HG02642 (cell line): ENCODE data around the gene TPGS2.
"Not testable (repeated sequence)": the region's sequence is repeated elsewhere in the genome, so short reads cannot be mapped to it uniquely, and the experiment has no call there.

ENCODE experiments used
- ATAC-seq: cut with Tn5 transposase; IDR thresholded peaks from one replicate; pipeline ENCODE4 v1.9.1; 2021; ENCODE audit warnings: mild to moderate bottlenecking; ENCODE audit not compliant: unreplicated experiment, poor library complexity

TPGS2 gene

DNA sequence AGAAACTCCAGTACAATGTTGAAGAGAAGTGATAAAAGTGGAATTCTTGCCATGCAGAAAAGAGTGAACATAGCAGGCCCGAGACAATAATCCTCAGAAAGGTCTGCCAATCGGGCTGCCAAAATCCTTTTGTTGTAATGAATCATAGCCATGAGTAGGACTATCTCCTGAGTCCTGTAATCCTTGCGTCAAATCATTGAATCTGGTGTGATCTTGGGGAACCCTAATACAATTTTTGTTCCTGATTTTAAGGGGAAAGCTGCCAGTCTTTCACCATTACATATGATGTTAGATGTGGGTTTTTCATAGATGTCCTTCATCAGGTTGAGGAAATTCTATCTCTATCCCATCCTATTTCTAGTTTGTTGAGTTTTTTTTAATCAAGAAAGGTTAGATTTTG lies 2.2 kb downstream of the TPGS2 start:
- no peak for ATAC-seq

DNA sequence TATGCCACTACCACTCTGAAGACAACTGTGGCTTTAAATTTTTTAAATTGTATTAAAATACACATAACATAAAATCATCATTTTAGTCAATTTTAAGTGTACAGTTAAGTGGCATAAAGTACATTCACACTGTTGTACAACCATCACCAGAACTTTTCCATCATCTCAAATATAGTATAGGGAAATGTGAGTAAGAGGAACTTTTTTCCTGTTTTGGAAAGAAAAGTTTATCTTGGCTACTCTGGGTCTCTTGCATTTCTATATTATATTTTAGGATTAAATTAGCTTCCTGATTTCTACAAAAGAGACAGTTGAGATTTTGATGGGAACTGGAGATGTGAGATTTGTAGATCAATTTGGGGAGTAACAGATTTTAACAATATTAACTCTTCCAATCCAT lies 3.3 kb downstream of the TPGS2 start:
- no peak for ATAC-seq

DNA sequence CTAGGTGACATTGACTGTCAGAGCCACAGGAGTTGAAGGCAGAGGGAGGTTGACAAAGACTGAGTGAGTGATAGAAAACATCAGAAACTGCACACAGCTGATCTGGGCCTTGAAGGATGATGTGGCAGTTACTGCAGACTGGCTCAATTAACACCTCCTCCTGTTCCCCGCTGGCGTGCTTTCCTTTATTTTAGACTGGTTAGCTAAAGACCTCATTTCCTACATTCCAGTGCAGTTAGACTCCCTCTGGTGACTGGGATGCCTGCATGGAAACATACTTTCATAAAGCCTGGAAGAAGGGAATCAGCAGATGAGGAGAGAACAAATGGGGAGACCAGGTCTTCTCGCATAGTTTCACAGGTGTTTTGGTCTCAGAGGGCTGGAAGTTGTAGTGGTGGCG lies 7.1 kb downstream of the TPGS2 start:
- ATAC-seq, result no peak

DNA sequence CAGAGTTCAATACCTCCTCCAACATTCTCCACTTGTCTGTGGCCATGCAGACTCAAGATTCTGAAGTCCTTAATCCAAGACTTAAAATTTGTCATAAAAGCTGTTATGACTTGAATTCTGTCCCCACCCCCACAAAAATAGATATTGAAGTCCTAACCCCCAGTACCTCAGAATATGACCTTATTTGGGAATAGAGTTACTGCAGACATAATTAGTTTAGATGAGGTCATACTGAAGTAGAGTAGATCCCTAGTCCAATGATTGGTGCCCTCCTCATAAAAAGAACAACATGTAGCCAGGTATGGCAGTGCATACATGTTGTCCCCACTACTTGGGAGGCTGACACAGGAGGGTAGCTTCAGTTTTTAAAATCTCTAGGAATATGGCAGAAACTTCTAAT lies 9.2 kb downstream of the TPGS2 start:
- no peak for ATAC-seq

DNA sequence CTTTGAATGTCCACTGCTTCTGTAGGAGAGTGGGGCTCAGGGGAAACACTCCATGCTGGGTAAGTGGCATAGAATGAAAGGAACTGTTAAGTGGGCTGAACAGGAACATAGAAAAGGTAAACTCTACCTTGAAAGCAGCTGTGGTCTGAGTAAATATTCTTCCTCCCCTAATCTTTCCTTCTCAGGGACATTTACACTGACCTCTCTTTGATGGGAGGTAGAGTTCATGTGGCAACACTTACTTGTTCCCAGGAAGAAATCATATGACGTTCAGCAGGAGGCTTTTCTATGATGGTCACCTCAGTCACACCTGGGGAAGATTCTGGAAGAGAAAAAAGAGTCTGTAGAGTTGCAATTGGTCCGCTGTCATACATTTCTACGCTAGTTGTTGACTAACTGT lies 10.2 kb downstream of the TPGS2 start:
- no peak for ATAC-seq

DNA sequence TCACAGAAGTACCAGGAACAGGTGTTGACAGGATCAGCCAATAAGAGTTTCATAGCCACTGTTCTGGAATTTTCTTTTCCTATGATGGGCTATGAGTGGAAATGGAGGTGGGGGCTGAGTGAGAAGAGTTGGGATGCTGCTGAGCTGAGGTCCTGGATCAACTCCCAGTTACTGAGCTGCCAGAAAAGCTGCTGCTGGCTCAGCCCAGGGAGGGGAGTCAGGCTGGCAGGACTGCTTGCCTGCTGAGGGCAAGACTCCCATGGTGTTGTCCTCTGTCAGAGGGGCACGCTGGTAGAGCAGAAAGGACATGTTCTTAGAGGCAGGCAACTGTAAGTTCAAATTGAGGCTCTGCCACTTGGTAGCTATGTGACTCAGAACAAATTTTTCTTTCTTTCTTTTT lies 11.8 kb downstream of the TPGS2 start:
- no peak for ATAC-seq

DNA sequence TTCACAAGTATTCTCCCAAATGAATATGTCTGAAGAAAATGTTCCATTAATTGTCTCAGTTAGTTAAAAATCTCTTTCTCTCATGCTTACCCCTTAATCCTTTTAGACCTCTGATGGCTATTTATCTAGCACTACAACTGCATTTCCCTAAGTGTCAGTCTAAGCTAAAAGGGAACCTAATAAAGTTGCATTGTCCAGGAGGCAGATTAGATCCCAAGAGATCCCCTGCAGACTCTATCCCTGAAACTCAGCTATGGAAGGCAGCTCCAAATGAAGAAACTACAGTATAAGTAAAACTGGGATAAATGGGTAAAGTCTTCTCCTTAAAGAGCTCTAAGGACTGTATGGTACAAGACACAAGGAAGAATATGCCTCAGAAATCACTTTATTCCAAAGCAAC lies 12.7 kb downstream of the TPGS2 start:
- not testable (repeated sequence) for ATAC-seq

DNA sequence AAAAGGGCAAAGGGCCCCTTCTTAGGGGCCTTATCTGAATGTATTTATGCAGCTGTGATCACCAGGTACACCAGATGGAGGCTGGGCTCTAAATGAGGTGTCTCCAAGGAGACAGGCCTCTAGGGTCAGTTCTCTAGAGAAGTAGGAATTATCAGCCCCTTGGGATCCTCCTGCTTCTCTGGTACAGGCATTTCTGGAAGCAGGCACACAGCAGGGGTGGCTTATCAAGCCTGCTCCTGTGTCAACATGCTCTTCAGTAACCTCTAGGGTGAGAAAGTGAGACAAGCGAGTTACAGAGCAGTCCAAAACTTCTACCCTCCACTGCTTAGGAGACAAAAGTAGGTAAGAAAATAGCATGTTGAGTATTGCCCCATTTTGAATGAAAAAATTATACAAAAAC lies 13.8 kb downstream of the TPGS2 start:
- no peak for ATAC-seq

DNA sequence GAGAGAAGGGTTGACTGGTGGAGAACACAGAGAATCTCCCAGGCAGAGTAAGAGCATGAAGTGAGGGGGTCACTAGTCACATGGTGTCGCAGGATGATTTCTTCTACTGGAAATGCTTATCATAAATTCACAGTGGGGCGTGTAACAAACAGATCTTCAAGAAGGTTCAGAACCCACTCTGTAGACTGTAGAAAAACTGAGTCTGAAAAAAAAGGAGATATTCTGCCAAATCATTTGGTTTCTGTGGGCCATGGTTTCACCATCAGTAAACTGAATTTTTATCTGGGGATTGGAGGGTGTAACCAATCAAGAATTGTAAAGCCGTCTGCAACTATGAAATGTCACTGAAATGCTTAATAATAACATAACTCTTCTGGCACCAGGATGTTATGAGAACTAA lies 15.0 kb downstream of the TPGS2 start:
- ATAC-seq, result no peak

DNA sequence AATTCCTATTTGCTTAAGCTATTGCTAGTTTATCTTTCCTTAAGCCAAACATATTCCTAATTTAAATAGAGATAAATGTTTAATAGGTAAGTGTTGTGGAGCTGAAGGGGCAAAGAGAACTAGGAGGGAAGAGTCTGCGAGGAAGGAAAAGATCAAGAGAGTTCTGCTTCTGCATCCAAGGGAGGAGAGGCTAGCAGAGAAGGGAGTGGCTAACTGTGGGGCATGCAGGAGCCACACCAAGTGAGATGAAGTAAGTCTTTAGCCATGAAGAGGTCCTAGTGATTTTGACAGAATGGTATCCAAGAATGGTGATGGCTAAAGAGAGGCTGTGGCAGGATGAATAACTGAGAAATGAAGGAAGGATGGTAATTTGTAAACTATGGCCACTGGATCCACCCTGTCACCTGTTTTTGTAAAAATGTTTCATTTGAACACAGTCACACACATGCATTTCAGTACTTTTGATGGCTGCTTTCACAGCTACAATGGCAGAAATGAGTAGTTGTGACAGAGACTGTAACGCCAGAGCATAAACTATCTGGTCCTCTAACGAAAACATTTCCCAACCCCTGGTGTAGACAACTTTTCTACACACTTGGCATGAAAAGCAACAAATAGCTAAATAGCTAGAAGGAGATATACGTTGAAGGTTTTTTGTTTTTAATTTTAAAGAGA lies 15.6 kb downstream of the TPGS2 start:
- no peak for ATAC-seq

DNA sequence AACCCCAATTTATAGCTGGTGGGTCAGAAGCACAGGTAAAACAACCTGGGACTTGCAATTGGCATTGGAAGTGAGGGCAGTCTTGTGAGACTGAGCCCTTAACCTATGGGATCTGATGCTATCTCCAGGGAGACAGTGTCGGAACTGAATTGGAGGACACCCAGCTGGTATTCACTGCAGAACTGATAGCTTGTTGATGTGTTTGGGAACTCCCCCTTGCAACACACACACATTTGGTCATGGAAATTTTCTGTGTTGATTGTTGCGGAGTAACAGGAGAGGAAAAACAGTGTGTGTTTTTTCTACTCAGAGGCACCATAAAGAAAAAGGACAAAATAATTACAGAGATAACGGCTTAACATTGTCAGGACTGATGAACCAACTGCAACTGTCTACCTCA lies 16.1 kb downstream of the TPGS2 start:
- no peak for ATAC-seq

DNA sequence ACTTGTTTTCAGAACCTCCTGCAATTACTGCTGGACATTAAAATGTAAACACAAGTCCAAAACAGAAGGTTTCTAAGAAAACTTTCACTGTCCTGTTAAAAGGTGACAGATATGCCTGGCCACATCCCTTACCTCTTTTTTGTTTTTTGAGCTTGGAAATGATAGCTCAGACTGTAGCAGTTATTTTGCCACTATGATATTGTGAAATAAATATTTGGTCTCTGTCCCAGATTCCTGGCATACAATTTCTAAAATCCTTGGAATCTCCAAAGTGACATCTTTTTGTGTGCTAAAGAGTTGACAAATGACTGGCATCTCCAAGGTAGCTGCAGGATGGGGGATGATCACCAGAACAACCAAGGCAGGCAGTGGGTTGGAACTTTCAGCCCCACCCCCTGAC lies 16.8 kb downstream of the TPGS2 start:
- no peak for ATAC-seq

DNA sequence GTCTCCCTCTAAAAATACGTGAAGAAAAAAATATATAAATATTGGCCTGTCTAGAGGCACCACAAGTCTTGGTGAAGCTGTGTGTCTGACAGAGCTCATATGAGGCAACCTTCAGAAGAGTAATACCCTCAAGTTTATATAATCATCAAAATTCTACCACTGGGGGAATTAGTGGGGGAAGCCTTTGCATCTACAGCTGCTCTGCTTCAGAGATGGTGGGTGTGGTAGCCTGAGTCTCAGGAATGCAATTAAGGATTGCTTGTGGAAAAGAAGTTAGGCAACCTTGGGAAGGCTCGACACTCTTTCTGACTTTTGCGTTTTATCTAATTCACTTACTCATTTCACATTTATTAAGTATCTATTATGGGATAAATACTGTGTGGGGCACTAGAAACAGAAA lies 17.4 kb downstream of the TPGS2 start:
- no peak for ATAC-seq

DNA sequence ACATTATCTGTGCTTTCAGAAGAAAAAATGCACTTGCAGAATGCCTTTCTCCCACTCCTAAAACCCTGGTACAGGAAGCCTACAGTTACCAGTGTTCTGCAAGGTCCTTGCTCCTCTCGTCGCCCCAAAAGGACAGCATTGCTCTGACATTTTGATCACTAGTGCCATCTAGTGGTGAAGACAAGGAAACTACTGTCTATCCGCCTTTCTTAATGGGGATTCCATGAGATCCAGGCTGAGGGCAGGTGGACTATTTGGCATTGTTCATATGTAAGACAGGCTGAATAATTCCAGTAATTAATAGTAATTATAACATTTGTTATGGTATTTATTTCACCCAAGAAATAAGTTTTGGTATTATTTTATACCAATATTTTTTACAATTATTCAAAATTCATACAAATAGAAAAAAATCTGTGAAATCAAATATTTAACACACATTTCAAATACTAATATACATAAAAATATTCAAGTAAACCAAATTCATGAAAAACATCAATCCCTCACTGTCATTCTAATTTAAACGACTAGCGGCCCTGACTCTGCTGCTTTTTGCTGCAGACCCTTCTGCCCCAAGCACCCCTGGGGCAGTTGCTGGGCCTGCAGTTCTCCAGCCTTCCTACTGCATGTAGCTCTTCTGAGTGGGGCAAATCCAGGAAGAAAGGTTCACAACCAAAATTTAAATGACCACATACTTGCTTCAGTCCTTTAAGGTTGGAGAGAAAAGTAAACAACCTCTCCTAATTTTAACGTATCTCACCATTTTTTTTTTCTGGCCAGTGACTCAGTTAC lies 19.0 kb downstream of the TPGS2 start:
- ATAC-seq, result peak; percentile 98

DNA sequence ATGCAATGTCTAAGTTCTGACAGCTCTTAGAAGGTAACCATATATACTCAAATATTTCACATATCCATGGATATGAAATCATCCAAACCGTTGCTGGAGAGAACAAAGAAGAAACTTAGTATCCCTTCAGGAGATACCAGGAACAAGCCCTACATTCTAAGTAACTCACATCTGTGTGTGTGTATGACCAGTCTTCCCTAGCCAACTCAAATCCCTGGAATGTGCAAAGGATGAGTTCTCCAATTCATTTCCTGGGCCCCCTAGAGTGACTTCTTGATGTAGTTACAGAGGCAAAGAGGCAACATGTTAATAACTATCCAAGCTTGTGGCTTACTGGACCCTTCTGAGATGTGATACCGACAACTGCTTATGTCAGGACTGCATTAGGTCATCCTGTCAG lies 20.1 kb downstream of the TPGS2 start:
- no peak for ATAC-seq

DNA sequence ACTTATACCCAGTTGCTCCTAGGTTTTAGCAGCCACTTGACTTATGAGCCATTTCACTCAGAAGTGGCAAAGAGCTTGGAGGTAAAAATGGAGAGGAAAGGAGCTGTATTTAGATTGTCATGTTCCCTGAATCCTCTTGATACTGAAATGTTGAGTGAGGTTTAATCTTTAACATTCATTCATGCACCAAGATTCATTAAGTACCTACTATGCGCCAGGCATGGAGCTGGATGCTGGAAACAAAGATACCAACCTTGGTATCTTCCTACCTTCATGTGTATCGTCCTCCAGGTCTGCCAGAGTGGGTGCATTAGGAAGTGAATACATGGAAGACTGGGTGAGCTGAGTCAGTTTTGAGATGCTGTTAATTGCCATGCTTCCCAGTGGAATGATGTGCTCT lies 23.7 kb downstream of the TPGS2 start:
- no peak for ATAC-seq

DNA sequence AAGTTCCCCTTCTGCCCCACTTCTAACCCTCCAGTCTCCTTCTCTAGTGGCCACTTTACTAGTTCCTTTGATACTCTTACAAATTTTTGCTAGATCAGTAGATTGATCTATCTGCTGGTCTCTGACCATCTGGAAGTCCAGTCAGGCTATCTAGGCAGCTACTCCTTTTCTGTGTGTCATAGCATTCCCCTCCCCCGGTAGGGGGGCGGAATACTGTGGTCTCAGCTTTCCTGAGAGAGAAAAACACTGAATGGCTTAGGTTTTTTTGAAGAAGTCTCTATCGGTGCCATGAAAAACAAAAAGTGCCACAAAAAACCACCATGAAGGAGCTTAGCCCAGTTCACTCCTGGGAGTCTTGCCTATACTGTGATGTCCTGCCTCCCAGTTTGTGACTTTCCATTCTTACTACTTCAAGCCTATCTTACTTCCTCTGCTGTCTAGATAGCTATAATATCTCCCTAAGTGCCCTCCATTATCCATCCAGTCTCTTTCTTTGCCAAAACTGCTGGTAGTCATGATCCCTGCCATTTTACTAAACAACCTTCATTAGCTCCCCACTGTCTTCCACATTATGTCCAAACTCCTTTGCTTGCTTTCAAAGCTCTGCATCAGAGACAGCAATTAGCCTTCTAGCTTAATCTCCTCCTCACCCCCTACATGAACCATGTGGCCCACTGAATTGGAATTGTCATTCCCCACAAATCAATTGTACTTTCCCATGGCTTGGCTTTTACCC lies 29.9 kb downstream of the TPGS2 start:
- ATAC-seq, result no peak

DNA sequence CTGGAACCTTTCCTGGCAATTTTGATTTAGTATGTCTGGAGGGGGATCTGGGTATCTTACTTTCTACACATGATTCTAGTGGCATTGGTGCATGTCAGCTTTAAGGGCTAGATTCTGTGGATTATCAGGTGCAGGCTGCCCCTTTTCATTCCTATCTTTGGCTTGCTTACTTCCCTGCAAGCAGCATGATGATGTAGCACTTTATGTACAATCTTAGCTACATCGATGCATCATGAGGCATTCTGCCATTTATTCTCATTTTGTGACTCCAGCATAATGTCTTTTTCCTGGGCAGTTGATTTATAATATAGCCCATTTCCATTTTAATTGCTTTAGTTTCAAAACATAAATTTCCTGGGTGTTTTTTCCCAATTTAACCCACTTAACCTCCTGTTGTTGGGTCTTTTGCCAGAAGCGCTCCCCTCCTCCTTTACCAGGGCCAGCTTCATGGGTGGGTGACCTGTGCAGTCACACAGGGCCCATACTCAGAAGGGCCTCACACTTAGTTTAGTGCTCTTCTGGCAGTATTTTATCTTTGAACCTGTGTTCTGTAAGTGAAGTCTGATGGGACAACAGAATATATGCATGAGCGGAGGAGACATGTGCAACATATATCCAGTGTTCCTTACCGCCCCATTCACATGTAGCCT lies 36.0 kb downstream of the TPGS2 start:
- ATAC-seq, result no peak

DNA sequence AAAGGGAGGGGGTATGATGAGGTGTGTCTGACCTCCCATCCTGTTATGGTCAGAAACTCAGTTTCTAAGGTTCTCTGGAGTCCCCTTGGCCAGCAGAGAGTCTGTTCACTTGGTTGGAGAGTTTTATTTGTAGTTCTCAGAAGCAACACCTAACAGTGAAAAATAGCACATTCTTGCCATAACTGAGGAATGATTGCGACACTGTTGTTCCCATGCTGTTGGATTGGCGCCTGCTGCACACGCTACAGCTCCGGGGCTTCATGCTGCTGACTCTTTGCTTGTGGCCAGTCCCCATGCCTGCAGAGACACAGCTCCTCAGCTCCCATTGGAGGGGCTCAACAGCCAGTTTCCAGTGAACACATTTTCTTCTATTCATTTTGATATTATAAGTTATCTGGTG lies 42.1 kb downstream of the TPGS2 start:
- no peak for ATAC-seq

DNA sequence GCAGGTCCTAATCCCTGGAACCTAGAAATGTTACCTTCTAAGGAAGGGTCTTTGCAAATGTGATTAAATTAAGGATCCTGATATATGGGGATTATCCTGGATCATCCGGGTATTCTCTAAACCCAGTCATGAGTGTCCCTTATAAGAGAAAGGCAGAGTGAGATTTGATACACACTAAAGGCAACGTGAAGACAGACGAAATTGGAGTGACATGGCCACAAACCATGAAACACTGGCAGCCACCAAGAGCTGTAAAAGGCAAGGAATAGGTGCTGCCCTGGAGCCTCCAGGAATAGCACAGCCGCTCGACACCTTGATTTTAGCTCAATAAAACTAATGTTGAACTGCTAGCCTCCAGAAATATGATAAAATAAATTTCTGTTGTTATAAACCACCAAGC lies 45.0 kb downstream of the TPGS2 start:
- ATAC-seq, result no peak

DNA sequence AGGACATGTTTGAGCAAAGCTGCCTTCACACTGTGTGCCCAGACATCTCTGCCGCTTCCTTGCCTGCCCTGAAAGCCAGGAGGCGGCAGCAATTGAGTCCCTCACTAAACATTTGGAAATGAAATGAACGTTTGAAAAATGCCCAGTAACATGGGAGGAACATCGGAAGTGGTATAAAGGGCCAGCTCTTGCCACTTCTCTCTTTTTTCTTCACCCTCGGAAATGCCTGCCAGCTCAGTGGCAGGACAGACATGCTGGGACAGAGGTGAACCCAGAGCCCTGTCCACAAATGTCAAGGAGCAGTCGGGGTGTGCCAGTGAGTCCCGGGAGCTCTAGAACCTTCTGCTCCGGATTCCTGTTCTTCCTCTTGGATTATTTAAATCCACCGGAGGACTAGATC lies 46.1 kb downstream of the TPGS2 start:
- no peak for ATAC-seq
